ENCODE measurements around the gene KLHL29. TPM values are rescaled to one million over a fixed set of nuclear protein-coding genes. Genes with fewer than 3 reads are reported as not detected.

The KLHL29 gene
- polyA plus RNA-seq, 6 donors from 2014 or later = 0.08 to 0.50 (median 0.28) TPM; not detected in 2

- Mint-ChIP-seq H3K9me3 (peaks cover 0 to 5% (median 0%) of the 10 kb centered on the region in 7 donors), H3K4me3 (no peak overlapping the region), H3K27me3 (peaks cover 0 to 6% (median 0%) of the 10 kb centered on the region in 3 donors), H3K27ac (no peak overlapping the region), H3K4me1 (no peaks in the 10 kb centered on the region), H3K36me3 (no peaks in the 10 kb centered on the region)
- DNase-seq (no peak), ATAC-seq (ENCODE audit: low read depth in 2 of 2) (no peak)
Observed at GRCh38 chr2:23568211-23568610, 183.2 kb downstream of the KLHL29 start.

GRCh38 chr2:23568626-23569190 is 183.7 kb downstream of the KLHL29 start:
- peaks cover 0 to 5% (median 0%) of the 10 kb centered on the region in 7 donors for H3K9me3 Mint-ChIP-seq
- H3K27ac Mint-ChIP-seq = no peak overlapping the region
- ATAC-seq (ENCODE audit: low read depth in 2 of 2) (no peak), DNase-seq (no peak)
- H3K27me3 Mint-ChIP-seq = peaks cover 0 to 6% (median 0%) of the 10 kb centered on the region in 3 donors
- H3K4me1 Mint-ChIP-seq = no peaks in the 10 kb centered on the region
- no peak overlapping the region for H3K4me3 Mint-ChIP-seq
- H3K36me3 Mint-ChIP-seq = no peaks in the 10 kb centered on the region

GRCh38 chr2:23569761-23570365 is 184.9 kb downstream of the KLHL29 start:
- ATAC-seq (ENCODE audit: low read depth in 2 of 2) = no peak

GRCh38 chr2:23571085-23571484 is 186.1 kb downstream of the KLHL29 start:
- H3K36me3 Mint-ChIP-seq = no peaks in the 10 kb centered on the region
- ATAC-seq (ENCODE audit: low read depth in 2 of 2) (no peak), DNase-seq (no peak)
- H3K4me1 Mint-ChIP-seq = no peaks in the 10 kb centered on the region
- H3K4me3 Mint-ChIP-seq = no peak overlapping the region
- no peak overlapping the region for H3K27ac Mint-ChIP-seq
- peaks cover 0 to 6% (median 0%) of the 10 kb centered on the region in 3 donors for H3K27me3 Mint-ChIP-seq
- H3K9me3 Mint-ChIP-seq = peaks cover 0 to 5% (median 0%) of the 10 kb centered on the region in 7 donors

More at GRCh38 chr2:23569761-23570365, 184.9 kb downstream of the KLHL29 start:
- Mint-ChIP-seq H3K27me3 (peaks cover 0 to 6% (median 0%) of the 10 kb centered on the region in 3 donors), H3K27ac (no peak overlapping the region), H3K36me3 (no peaks in the 10 kb centered on the region), H3K4me3 (no peak overlapping the region), H3K4me1 (no peaks in the 10 kb centered on the region), H3K9me3 (peaks cover 0 to 5% (median 0%) of the 10 kb centered on the region in 7 donors)
- no peak for DNase-seq

GRCh38 chr2:23571527-23572282 is 186.7 kb downstream of the KLHL29 start:
- no peak overlapping the region for H3K27ac Mint-ChIP-seq
- no peak for ATAC-seq (ENCODE audit: low read depth in 2 of 2)
- H3K4me3 Mint-ChIP-seq = no peak overlapping the region
- H3K36me3 Mint-ChIP-seq = no peaks in the 10 kb centered on the region
- H3K27me3 Mint-ChIP-seq = peaks cover 0 to 6% (median 0%) of the 10 kb centered on the region in 3 donors
- DNase-seq = no peak
- peaks cover 0 to 5% (median 0%) of the 10 kb centered on the region in 7 donors for H3K9me3 Mint-ChIP-seq
- no peaks in the 10 kb centered on the region for H3K4me1 Mint-ChIP-seq

GRCh38 chr2:23574919-23575654 is 190.1 kb downstream of the KLHL29 start:
- H3K27ac Mint-ChIP-seq = no peak overlapping the region
- H3K4me1 Mint-ChIP-seq = no peaks in the 10 kb centered on the region
- peaks cover 0 to 5% (median 0%) of the 10 kb centered on the region in 7 donors for H3K9me3 Mint-ChIP-seq
- DNase-seq (no peak), ATAC-seq (ENCODE audit: low read depth in 2 of 2) (no peak)
- H3K4me3 Mint-ChIP-seq = no peak overlapping the region
- no peaks in the 10 kb centered on the region for H3K27me3 Mint-ChIP-seq
- no peaks in the 10 kb centered on the region for H3K36me3 Mint-ChIP-seq

- Mint-ChIP-seq H3K27ac (peak overlapping the region in 1 of 6 donors; percentile 55), H3K4me3 (no peak overlapping the region), H3K36me3 (no peaks in the 10 kb centered on the region), H3K27me3 (no peaks in the 10 kb centered on the region), H3K9me3 (no peaks in the 10 kb centered on the region), H3K4me1 (no peaks in the 10 kb centered on the region)
- ATAC-seq (ENCODE audit: low read depth in 2 of 2) (no peak), DNase-seq (no peak)
Observed at GRCh38 chr2:23578964-23579671, 194.1 kb downstream of the KLHL29 start.

- peak overlapping the region in 1 of 8 donors; percentile 29 for H3K4me3 Mint-ChIP-seq
- H3K36me3 Mint-ChIP-seq = no peaks in the 10 kb centered on the region
- no peak for ATAC-seq (ENCODE audit: low read depth in 2 of 2)
- no peaks in the 10 kb centered on the region for H3K9me3 Mint-ChIP-seq
- H3K27ac Mint-ChIP-seq = no peak overlapping the region
- no peaks in the 10 kb centered on the region for H3K27me3 Mint-ChIP-seq
- H3K4me1 Mint-ChIP-seq = no peaks in the 10 kb centered on the region
- no peak for DNase-seq
Observed at GRCh38 chr2:23579674-23580073, 194.7 kb downstream of the KLHL29 start.

- Mint-ChIP-seq H3K9me3 (no peaks in the 10 kb centered on the region), H3K36me3 (no peaks in the 10 kb centered on the region), H3K4me1 (no peaks in the 10 kb centered on the region), H3K4me3 (no peak overlapping the region), H3K27me3 (peaks cover 0 to 6% (median 6%) of the 10 kb centered on the region in 3 donors), H3K27ac (no peak overlapping the region)
- DNase-seq (no peak), ATAC-seq (ENCODE audit: low read depth in 2 of 2) (no peak)
Observed at GRCh38 chr2:23583467-23583866, 198.5 kb downstream of the KLHL29 start.

GRCh38 chr2:23584054-23584745 is 199.2 kb downstream of the KLHL29 start:
- H3K36me3 Mint-ChIP-seq = no peaks in the 10 kb centered on the region

GRCh38 chr2:23585273-23586170 is 200.5 kb downstream of the KLHL29 start:
- H3K27ac Mint-ChIP-seq = no peak overlapping the region
- H3K27me3 Mint-ChIP-seq = peaks cover 3 to 6% (median 6%) of the 10 kb centered on the region in 3 donors
- no peaks in the 10 kb centered on the region for H3K9me3 Mint-ChIP-seq
- H3K36me3 Mint-ChIP-seq = no peaks in the 10 kb centered on the region
- DNase-seq = no peak
- no peak for ATAC-seq (ENCODE audit: low read depth in 2 of 2)
- no peaks in the 10 kb centered on the region for H3K4me1 Mint-ChIP-seq
- no peak overlapping the region for H3K4me3 Mint-ChIP-seq

More at GRCh38 chr2:23584054-23584745, 199.2 kb downstream of the KLHL29 start:
- no peaks in the 10 kb centered on the region for H3K9me3 Mint-ChIP-seq
- no peak for ATAC-seq (ENCODE audit: low read depth in 2 of 2)
- H3K4me1 Mint-ChIP-seq = no peaks in the 10 kb centered on the region
- no peak overlapping the region for H3K4me3 Mint-ChIP-seq
- no peak overlapping the region for H3K27ac Mint-ChIP-seq
- DNase-seq = no peak
- H3K27me3 Mint-ChIP-seq = peaks cover 0 to 6% (median 6%) of the 10 kb centered on the region in 3 donors
